Right ventricle myocardium inferior (tissue), 1 donor: ENCODE measurements around the gene SDF2. TPM values are rescaled to one million over a fixed set of nuclear protein-coding genes. Genes with fewer than 3 reads are reported as not detected.
A peak's percentile ranks its signal among the peaks of the same experiment; 100 is the strongest.

ENCODE experiments used
- ATAC-seq: fragments of 200-7000 bp; cut with Tn5 transposase; one replicate; pipeline ENCODE4 v1.9.1; 2020; ENCODE audit warnings: mild to moderate bottlenecking, moderate library complexity
- DNase-seq: peaks from one replicate; pipeline ENCODE4 v3.0.0; 2021; ENCODE audit errors: missing footprints
- intact Hi-C: fragments of 100-400 bp; cut with DNase I; formaldehyde crosslinking; loops from one replicate; pipeline ENCODE4 v1.11.0; 2022
- total RNA-seq: library from RNA; stranded (reverse); fragmentation: NEBNext Ultra II Directional; extraction: Animal tissue kit (Norgen Biotek cat#: 25700); gene quantifications from one replicate; pipeline ENCODE4 v1.2.1, GENCODE V29; 2021
- donor health status: DM: no; HTN: yes; CAD: no; lungs with severe emphysema.

Gene SDF2
- total RNA-seq, 1 donor from 2014 or later, result 31.5 TPM

DNA sequence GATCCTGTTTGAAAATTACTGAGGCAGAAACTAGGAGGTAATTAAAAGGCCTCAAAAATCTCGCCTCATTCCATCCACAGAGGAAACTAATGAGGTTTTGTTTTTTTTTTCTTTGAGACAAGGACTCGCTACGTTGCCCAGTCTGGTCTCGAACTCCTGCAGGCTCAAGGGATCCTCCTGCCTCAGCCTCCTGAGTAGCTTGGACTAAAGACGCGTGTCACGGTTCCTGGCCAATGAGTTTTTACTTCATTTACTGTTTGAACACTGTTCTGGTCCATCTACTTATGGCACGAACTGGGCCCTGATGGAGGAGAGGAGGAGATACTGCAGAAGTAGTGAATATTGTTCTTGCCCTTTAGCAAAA is 16.1 kb downstream of the SDF2 start:
- intact Hi-C loops, result loop anchor here (5.0 kb wide), 2 partner anchors 62 to 307 kb away; partner anchors contain the start of gene PHF12
- DNase-seq (no peak), ATAC-seq (no peak)

GRCh38 chr17:28644787-28645575 is 16.7 kb downstream of the SDF2 start, which contains the start of gene BLTP2:
TSS of gene BLTP2 (minus strand) at chr17:28645158. CDS start at chr17:28645056, 102 bp downstream.
- intact Hi-C loops, result loop anchor here (5.0 kb wide), 2 partner anchors 62 to 307 kb away; partner anchors contain the start of gene PHF12
- peak; percentile 98 for ATAC-seq
- DNase-seq, result peak; percentile 99

DNA sequence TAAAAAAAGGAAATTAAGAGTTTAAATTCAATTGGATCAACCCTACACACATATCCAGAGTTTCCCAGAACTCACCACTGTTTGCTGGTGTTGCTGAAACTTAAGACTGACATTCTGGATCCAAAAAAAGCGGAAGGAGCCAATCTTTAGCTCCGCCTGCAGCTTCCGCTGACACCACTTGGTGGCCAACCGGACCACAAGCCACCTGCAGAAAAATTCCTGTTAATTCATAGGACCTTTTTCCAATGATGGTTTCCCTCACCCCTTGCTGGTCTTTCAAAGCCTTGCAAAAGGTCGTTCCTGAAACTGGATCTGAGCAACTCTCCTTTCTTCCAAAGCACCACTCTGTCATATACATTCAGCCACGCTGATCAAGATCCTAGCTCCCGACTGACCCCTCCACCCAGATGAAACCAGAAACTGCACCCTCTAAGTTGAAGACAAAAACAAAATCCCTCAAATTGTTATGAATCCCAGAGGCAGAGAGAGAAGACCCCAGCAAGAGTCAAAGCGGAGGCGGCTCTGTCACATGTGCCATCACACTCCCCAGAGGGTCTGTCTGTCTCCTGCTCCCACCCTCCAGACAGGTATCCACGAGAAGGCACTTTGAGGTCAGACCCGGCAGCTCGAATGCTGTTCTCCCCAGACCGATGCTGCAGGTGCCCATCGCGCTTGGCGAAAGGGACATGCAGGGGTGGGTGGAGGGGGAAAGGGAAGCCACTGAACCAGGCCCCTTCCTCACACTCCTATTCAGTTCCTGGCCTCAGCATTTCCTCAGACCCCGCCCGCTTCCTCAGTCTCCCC is 17.5 kb downstream of the SDF2 start:
- ATAC-seq (peak; percentile 2), DNase-seq (no peak)
- intact Hi-C loops, result no loop called here

DNA sequence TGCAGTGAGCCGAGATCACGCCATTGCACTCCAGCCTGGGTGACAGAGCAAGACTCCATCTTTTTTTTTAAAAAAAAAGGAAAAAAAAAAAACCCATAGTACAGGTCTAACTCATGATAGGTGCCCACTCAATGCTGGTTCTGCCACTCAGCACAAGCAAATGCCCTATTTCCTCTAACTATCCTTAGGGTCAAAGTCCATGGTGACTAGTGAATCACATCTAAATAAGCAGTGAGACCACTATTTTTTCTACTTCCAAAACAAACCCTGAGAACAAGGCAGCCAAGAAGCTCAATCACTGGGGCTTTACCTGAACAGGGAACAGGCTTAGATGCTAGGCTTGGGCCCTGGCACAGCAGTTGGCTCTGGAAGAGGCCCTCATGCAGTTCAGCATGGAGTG is 20.1 kb downstream of the SDF2 start:
- DNase-seq (no peak), ATAC-seq (no peak)
- intact Hi-C loops, result no loop called here

- intact Hi-C loops, result no loop called here
- ATAC-seq, result no peak
- no peak for DNase-seq
These were observed 26.2 kb downstream of the SDF2 start for GRCh38 chr17:28635506-28635905.

- no peak for ATAC-seq
- DNase-seq, result no peak
- intact Hi-C loops, result no loop called here
These were observed 27.4 kb downstream of the SDF2 start for GRCh38 chr17:28634206-28634865.

DNA sequence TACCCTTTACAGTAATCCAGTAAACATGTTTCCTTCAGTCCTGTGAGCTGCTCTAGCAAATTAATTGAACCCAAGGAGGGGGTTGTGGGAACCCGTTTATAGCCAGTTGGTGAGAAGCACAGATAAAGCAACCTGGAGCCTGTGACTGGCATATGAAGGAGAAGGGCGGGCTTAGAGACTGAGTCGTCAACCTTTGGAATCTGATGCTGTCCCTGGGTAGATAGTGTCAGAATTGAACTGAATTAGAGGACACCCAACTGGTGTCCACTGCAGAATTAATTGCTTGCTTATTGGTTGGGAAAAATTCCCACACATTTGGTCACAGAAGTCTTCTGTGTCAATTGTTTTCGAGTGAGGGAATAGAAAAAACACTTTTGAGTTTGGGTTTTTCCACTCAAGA is 34.9 kb downstream of the SDF2 start:
- intact Hi-C loops, result no loop called here
- DNase-seq, result no peak
- no peak for ATAC-seq

DNA sequence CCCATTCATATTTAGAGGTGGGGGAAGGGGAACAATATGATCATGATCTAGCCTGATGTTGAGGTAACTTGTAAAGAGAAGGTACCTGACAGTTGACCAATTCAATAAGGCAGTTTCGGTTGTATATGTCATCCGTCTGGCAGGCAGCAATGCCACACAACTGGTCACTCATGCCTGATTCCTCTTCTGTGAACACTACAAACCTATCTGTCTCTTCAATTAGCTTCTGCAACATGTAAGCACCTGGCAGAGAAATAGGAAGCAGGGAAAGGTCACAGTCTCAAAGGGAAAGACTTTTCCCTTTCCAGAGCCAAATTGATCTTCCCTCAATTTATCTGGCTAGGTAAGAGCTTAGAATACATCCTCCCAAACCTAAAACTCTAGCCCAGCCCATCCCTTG is 37.6 kb downstream of the SDF2 start:
- intact Hi-C loops, result no loop called here
- no peak for ATAC-seq
- DNase-seq, result no peak

GRCh38 chr17:28623696-28624095 is 38.0 kb downstream of the SDF2 start:
- DNase-seq, result no peak
- peak; percentile 62 for ATAC-seq
- intact Hi-C loops, result no loop called here

- ATAC-seq, result no peak
- no peak for DNase-seq
- intact Hi-C loops, result no loop called here
These were observed 39.5 kb downstream of the SDF2 start for GRCh38 chr17:28622186-28622585.

DNA sequence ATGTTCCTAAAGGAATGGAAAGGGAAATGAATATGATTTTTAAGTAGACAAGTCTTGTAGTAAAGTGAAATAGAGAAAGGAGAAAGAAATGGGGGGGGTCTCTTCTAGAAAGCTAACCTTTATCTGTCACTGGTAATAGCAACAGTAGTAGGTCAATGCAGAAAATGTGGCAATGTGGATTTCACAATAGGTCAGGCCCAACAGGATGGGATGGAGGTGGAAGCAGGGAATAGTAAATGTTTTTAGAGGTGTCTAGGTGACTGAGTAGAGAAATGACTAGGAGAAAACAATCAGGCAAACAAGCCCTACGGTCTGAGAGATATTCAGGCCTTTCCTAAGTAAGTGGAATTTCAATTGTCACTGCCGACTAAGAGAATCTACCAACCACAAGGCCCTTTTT is 41.7 kb downstream of the SDF2 start:
- intact Hi-C loops, result no loop called here
- ATAC-seq (no peak), DNase-seq (no peak)

DNA sequence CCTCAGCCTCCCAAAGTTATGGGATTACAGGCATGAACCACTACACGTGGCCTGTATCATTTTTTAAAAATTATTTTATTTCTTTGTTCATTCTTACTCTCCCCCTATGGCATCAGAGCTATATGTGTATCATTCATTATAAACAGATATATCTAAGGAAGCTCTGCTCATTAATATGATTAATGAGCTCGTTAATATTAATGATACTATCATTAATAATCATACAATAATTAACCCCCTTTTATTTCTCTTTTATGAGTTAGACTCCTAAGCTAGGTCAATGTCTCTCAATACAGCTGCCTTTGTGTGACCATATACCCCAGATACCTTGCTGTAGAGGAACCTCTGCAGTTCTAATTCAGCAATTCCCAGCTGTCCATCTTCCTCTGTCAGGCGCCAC is 43.2 kb downstream of the SDF2 start:
- no peak for ATAC-seq
- intact Hi-C loops, result no loop called here

DNA sequence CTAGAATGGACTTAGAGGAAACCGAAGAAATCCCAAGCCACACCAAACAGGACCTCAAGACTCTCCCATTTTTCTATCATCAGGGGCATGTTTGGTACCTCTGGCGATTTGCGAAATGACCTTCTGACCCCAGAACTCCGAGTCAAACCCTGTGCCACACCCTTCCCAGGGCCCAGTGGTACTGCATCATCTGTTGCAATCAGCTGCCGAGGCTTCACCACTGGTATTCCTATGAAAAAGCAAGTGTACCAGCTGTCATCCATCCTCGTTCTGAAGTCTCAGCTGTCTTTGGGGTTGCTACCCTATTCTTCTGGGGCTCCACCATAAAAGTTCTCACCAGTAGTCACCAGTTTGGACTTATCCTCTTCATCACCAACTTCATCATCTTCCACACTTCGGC is 45.4 kb downstream of the SDF2 start:
- intact Hi-C loops, result no loop called here
- ATAC-seq, result no peak
- DNase-seq, result no peak

More for the DNA sequence above, 43.2 kb downstream of the SDF2 start:
- no peak for DNase-seq

- DNase-seq (no peak), ATAC-seq (no peak)
- intact Hi-C loops, result no loop called here
These were observed 46.3 kb downstream of the SDF2 start for GRCh38 chr17:28615260-28615940.

DNA sequence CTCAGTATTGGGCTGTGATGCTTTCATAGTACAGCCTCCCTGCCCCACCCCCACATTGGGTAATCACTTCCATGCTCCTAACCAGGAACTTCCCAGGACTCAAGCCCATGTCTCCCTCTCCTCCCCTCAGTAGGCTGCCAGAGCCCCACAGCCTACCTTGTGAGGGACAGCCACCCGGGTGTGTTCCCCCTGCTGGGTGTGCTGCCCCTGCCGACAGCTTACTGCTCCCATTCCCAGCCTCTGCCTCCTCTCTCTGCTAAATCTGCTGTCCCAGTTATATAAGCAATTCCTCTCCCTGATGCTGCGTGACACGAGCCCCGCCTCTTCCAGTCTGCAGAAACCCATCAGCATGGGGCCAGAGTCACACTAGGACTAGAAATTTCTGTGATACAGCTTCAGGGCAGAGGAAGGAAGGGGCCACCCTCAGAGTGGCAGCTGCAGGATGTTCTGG is 47.8 kb downstream of the SDF2 start, which contains the start of gene RSKR:
TSS of gene RSKR (minus strand) at position 255 of the 451 bp plus-strand sequence. CDS start at position 231, 24 bp downstream.
- intact Hi-C loops, result loop anchor here (2.0 kb wide), 2 partner anchors 65 to 119 kb away; no protein-coding TSS in a partner anchor
- ATAC-seq (no peak), DNase-seq (no peak)

DNA sequence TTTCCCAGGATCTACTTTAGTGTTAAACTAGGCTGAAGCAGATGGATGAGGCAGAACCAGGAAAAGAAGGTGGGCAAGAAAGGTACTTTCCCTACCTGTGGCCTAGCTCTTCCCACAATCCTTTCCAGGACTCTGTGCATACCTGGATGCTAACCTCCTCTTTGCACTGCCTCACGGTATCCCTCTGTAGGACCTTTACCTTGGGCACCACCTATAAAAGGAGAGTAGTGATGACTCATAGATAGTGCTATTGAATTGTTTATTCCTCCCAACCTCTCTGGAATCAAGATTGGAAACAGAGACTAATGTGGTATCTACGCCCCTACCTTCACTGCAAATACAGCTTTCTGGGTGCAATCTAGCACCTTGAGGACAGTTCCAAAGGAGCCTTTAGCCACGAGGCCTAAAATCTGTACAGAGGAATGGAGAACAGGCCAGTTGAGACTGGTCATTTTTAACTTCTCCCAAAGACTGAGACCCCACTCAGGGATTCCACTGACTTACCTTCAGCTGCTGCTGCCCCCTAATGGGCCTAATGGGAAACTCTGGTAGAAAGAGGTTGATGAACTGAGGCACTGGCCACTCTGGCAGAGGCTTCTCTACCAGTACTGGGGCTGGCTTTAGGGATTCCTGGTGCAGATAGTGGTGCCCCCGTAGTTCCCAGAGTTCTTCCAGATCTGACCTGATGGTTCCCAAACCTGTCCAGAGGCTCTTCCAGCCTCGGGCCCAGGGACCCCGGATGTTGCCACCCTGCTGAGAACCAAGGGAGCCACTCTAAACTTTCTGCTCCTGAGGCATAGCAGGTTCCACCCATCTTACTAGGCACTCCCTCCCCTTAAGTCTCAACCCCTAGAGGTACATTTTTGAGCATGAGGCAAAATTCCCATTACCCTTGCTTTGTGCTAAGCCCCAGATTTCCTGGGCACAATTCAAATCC is 48.5 kb downstream of the SDF2 start:
- ATAC-seq (peak; percentile 26), DNase-seq (no peak)
- intact Hi-C loops, result loop anchor here (2.0 kb wide), 2 partner anchors 64 to 118 kb away; no protein-coding TSS in a partner anchor

DNA sequence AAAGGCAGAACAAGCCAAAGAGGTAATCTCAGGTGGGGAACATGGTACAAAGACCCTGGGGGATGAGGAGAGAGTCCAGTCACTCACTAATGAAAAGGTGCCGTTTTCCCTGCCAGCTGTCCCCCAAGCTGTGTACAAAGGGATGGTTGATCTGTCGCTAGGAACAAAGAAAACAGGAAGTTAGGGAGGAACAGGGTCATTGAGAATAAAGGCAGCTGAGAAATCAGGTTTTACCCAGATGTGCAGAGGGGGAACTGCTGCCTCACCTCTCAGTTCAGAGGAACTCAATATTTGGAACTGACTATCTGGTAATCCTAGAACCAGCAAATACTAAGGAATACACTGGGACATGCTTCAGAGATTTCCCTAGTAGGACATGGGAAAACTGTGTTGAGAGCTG is 49.2 kb downstream of the SDF2 start:
- intact Hi-C loops, result loop anchor here (2.0 kb wide), 2 partner anchors 64 to 118 kb away; no protein-coding TSS in a partner anchor
- DNase-seq, result no peak
- no peak for ATAC-seq
